ENCODE measurements around the gene ARX.

Gene ARX

DNA sequence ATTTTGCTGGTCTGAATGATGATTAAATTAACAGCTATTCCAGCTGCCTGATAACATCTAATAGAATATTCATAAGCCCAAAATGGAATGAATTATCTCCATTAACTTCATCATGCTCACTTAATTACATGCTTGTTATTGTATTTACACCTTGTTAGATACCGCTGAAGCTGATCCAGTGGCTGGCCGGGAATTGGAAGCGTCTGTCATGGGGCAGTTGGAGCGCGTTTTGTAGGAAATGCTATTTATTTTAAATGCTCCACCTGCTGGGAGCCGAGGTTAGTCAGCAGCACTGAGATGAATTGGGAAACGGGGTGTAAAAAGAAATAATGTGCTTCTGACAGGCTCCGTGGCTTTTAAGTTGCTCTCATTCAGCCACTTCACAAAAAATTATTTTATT, 25.2 kb downstream of the ARX start:
- no peaks in the 10 kb centered on the region for H3K4me1 ChIP-seq (ENCODE audit: control insufficient read depth in 1 of 2, insufficient read depth in 2 of 2, low read length in 2 of 2)
- H3K4me3 ChIP-seq (ENCODE audit: low read depth in 1 of 2, low read length in 2 of 2), result no peak overlapping the region
- no peaks in the 10 kb centered on the region for H3K27me3 ChIP-seq (ENCODE audit: low read depth, low read length)
- H3K36me3 ChIP-seq (ENCODE audit: control insufficient read depth in 1 of 2, insufficient read depth in 2 of 2, low read length in 2 of 2), result no peaks in the 10 kb centered on the region
- no peaks in the 10 kb centered on the region for H3K9me3 ChIP-seq (ENCODE audit: control insufficient read depth in 1 of 2, low read length in 2 of 2)
- H3K27ac ChIP-seq (ENCODE audit: low read length), result no peak overlapping the region

DNA sequence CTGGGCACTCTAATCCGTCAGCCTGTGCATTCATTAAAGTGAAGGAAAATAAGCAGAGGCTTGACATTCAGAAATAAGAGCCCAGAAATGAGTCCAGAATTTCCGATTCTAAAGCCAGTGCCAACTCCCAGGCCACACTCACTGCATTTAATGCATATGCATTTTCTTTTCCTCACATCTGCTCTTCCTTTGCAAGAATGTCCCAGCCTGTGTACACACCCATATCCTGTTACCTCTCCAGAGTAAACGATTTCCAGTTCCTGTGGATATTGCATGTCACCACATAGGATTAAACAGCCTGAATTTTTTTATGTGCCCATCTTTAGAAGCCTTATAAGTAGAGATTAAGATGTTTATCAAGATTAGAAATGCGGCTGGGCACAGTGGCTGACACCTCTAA, 27.5 kb downstream of the ARX start:
- H3K27me3 ChIP-seq (ENCODE audit: low read depth, low read length), result no peaks in the 10 kb centered on the region
- no peak overlapping the region for H3K27ac ChIP-seq (ENCODE audit: low read length)
- H3K4me3 ChIP-seq (ENCODE audit: low read depth in 1 of 2, low read length in 2 of 2), result no peak overlapping the region
- no peaks in the 10 kb centered on the region for H3K9me3 ChIP-seq (ENCODE audit: control insufficient read depth in 1 of 2, low read length in 2 of 2)
- no peaks in the 10 kb centered on the region for H3K36me3 ChIP-seq (ENCODE audit: control insufficient read depth in 1 of 2, insufficient read depth in 2 of 2, low read length in 2 of 2)
- H3K4me1 ChIP-seq (ENCODE audit: control insufficient read depth in 1 of 2, insufficient read depth in 2 of 2, low read length in 2 of 2), result no peaks in the 10 kb centered on the region

GRCh38 chrX:24987731-24988130, 28.0 kb downstream of the ARX start:
- no peak overlapping the region for H3K27ac ChIP-seq (ENCODE audit: low read length)
- no peak overlapping the region for H3K4me3 ChIP-seq (ENCODE audit: low read depth in 1 of 2, low read length in 2 of 2)
- H3K27me3 ChIP-seq (ENCODE audit: low read depth, low read length), result no peaks in the 10 kb centered on the region
- H3K9me3 ChIP-seq (ENCODE audit: control insufficient read depth in 1 of 2, low read length in 2 of 2), result no peaks in the 10 kb centered on the region
- H3K4me1 ChIP-seq (ENCODE audit: control insufficient read depth in 1 of 2, insufficient read depth in 2 of 2, low read length in 2 of 2), result no peaks in the 10 kb centered on the region
- no peaks in the 10 kb centered on the region for H3K36me3 ChIP-seq (ENCODE audit: control insufficient read depth in 1 of 2, insufficient read depth in 2 of 2, low read length in 2 of 2)

GRCh38 chrX:24985120-24985519, 30.6 kb downstream of the ARX start:
- Histone ChIP-seq H3K4me1 (ENCODE audit: control insufficient read depth in 1 of 2, insufficient read depth in 2 of 2, low read length in 2 of 2) (no peaks in the 10 kb centered on the region), H3K4me3 (ENCODE audit: low read depth in 1 of 2, low read length in 2 of 2) (no peak overlapping the region), H3K36me3 (ENCODE audit: control insufficient read depth in 1 of 2, insufficient read depth in 2 of 2, low read length in 2 of 2) (no peaks in the 10 kb centered on the region), H3K27me3 (ENCODE audit: low read depth, low read length) (no peaks in the 10 kb centered on the region), H3K9me3 (ENCODE audit: control insufficient read depth in 1 of 2, low read length in 2 of 2) (no peaks in the 10 kb centered on the region), H3K27ac (ENCODE audit: low read length) (no peak overlapping the region)

DNA sequence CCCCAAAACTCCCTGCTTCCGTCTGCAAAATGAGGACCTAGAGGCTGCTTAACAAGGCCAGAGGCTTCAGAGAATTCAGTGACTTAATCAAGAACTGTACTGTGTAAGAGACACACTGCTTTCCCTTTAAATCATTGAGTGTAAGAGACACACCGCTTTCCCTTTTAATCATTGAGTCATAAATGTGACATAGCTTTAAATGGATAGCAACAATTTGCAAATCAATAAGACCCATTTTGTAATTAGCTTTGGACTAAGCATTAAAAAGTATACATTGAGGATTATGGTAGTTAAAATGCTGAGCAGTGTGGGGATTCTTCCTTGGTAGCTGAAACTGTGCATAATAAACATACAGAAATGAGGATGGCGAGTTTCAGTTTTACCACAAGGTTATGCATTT, 31.8 kb downstream of the ARX start:
- Histone ChIP-seq H3K27ac (ENCODE audit: low read length) (no peak overlapping the region), H3K4me3 (ENCODE audit: low read depth in 1 of 2, low read length in 2 of 2) (no peak overlapping the region), H3K9me3 (ENCODE audit: control insufficient read depth in 1 of 2, low read length in 2 of 2) (no peaks in the 10 kb centered on the region), H3K4me1 (ENCODE audit: control insufficient read depth in 1 of 2, insufficient read depth in 2 of 2, low read length in 2 of 2) (no peaks in the 10 kb centered on the region), H3K36me3 (ENCODE audit: control insufficient read depth in 1 of 2, insufficient read depth in 2 of 2, low read length in 2 of 2) (no peaks in the 10 kb centered on the region), H3K27me3 (ENCODE audit: low read depth, low read length) (no peaks in the 10 kb centered on the region)

DNA sequence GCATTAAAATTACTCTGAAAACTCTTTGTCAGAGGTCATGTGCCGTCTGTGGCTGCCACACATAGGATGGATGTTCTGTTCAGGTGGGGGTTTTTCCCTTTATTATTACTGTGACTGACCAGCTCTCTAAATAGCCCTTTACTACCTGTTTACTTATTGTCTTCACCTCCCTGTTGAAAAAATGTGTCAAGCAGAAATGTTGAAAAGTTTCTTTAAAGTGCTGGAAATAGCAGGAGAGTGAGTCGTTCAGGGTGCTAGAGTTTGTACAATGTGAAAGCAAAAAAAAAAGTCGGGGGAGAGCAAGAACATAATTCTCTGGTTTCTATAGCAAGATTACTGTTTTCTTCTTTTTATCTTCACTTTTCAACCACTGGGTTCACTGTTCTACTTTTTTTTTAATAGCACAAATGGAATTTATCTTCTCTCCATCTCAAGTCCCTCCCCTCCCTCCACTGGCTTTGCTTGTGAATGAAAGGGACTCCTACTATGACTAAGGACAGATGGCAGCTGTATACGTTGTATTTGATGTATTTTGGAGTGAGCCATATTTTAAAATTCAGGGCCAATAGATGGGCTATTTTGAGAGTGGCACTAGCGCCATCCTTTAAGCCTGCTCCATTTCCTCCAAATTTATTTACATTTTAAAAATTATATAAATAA, 33.3 kb downstream of the ARX start:
- Histone ChIP-seq H3K27ac (ENCODE audit: low read length) (no peak overlapping the region), H3K36me3 (ENCODE audit: control insufficient read depth in 1 of 2, insufficient read depth in 2 of 2, low read length in 2 of 2) (no peaks in the 10 kb centered on the region), H3K9me3 (ENCODE audit: control insufficient read depth in 1 of 2, low read length in 2 of 2) (no peaks in the 10 kb centered on the region), H3K27me3 (ENCODE audit: low read depth, low read length) (no peaks in the 10 kb centered on the region), H3K4me3 (ENCODE audit: low read depth in 1 of 2, low read length in 2 of 2) (no peak overlapping the region), H3K4me1 (ENCODE audit: control insufficient read depth in 1 of 2, insufficient read depth in 2 of 2, low read length in 2 of 2) (no peaks in the 10 kb centered on the region)

GRCh38 chrX:24981030-24981429, 34.7 kb downstream of the ARX start:
- no peaks in the 10 kb centered on the region for H3K27me3 ChIP-seq (ENCODE audit: low read depth, low read length)

GRCh38 chrX:24979081-24979480, 36.7 kb downstream of the ARX start:
- no peaks in the 10 kb centered on the region for H3K36me3 ChIP-seq (ENCODE audit: control insufficient read depth in 1 of 2, insufficient read depth in 2 of 2, low read length in 2 of 2)
- H3K4me1 ChIP-seq (ENCODE audit: control insufficient read depth in 1 of 2, insufficient read depth in 2 of 2, low read length in 2 of 2), result no peaks in the 10 kb centered on the region
- no peaks in the 10 kb centered on the region for H3K27me3 ChIP-seq (ENCODE audit: low read depth, low read length)
- H3K4me3 ChIP-seq (ENCODE audit: low read depth in 1 of 2, low read length in 2 of 2), result no peak overlapping the region
- H3K9me3 ChIP-seq (ENCODE audit: control insufficient read depth in 1 of 2, low read length in 2 of 2), result no peaks in the 10 kb centered on the region
- no peak overlapping the region for H3K27ac ChIP-seq (ENCODE audit: low read length)

More at GRCh38 chrX:24981030-24981429, 34.7 kb downstream of the ARX start:
- Histone ChIP-seq H3K27ac (ENCODE audit: low read length) (no peak overlapping the region), H3K4me1 (ENCODE audit: control insufficient read depth in 1 of 2, insufficient read depth in 2 of 2, low read length in 2 of 2) (no peaks in the 10 kb centered on the region), H3K4me3 (ENCODE audit: low read depth in 1 of 2, low read length in 2 of 2) (no peak overlapping the region), H3K9me3 (ENCODE audit: control insufficient read depth in 1 of 2, low read length in 2 of 2) (no peaks in the 10 kb centered on the region), H3K36me3 (ENCODE audit: control insufficient read depth in 1 of 2, insufficient read depth in 2 of 2, low read length in 2 of 2) (no peaks in the 10 kb centered on the region)

- Histone ChIP-seq H3K9me3 (ENCODE audit: control insufficient read depth in 1 of 2, low read length in 2 of 2) (no peaks in the 10 kb centered on the region), H3K4me3 (ENCODE audit: low read depth in 1 of 2, low read length in 2 of 2) (no peak overlapping the region), H3K4me1 (ENCODE audit: control insufficient read depth in 1 of 2, insufficient read depth in 2 of 2, low read length in 2 of 2) (no peaks in the 10 kb centered on the region), H3K27ac (ENCODE audit: low read length) (no peak overlapping the region), H3K36me3 (ENCODE audit: control insufficient read depth in 1 of 2, insufficient read depth in 2 of 2, low read length in 2 of 2) (no peaks in the 10 kb centered on the region), H3K27me3 (ENCODE audit: low read depth, low read length) (no peaks in the 10 kb centered on the region)
Observed at GRCh38 chrX:24969812-24970211, 46.0 kb downstream of the ARX start.

DNA sequence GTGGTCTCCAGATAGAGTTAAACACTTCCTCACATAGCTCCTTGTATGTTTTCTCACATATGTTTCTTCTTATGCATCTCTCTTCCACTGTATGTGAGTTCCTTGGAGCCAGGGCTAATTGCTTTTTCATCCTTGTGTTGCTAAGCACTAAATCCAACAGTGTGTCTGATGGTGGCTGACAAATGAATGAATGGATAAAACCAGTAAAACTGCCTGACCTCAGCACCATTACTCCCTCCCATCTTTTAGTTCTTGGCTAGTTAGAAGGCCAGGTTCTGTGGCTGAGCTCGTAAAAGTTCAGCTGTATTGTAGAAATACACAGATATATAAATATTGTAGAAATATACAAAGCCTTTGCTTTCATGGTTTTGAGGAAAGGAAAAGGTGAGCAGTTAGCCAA, 50.4 kb downstream of the ARX start:
- Histone ChIP-seq H3K27ac (ENCODE audit: low read length) (no peak overlapping the region), H3K4me1 (ENCODE audit: control insufficient read depth in 1 of 2, insufficient read depth in 2 of 2, low read length in 2 of 2) (no peaks in the 10 kb centered on the region), H3K36me3 (ENCODE audit: control insufficient read depth in 1 of 2, insufficient read depth in 2 of 2, low read length in 2 of 2) (no peaks in the 10 kb centered on the region), H3K4me3 (ENCODE audit: low read depth in 1 of 2, low read length in 2 of 2) (no peak overlapping the region), H3K27me3 (ENCODE audit: low read depth, low read length) (no peaks in the 10 kb centered on the region), H3K9me3 (ENCODE audit: control insufficient read depth in 1 of 2, low read length in 2 of 2) (no peaks in the 10 kb centered on the region)

GRCh38 chrX:24963823-24964222, 51.9 kb downstream of the ARX start:
- H3K9me3 ChIP-seq (ENCODE audit: control insufficient read depth in 1 of 2, low read length in 2 of 2), result no peaks in the 10 kb centered on the region
- no peak overlapping the region for H3K4me3 ChIP-seq (ENCODE audit: low read depth in 1 of 2, low read length in 2 of 2)
- H3K36me3 ChIP-seq (ENCODE audit: control insufficient read depth in 1 of 2, insufficient read depth in 2 of 2, low read length in 2 of 2), result no peaks in the 10 kb centered on the region
- H3K27ac ChIP-seq (ENCODE audit: low read length), result no peak overlapping the region
- H3K27me3 ChIP-seq (ENCODE audit: low read depth, low read length), result no peaks in the 10 kb centered on the region
- H3K4me1 ChIP-seq (ENCODE audit: control insufficient read depth in 1 of 2, insufficient read depth in 2 of 2, low read length in 2 of 2), result no peaks in the 10 kb centered on the region

DNA sequence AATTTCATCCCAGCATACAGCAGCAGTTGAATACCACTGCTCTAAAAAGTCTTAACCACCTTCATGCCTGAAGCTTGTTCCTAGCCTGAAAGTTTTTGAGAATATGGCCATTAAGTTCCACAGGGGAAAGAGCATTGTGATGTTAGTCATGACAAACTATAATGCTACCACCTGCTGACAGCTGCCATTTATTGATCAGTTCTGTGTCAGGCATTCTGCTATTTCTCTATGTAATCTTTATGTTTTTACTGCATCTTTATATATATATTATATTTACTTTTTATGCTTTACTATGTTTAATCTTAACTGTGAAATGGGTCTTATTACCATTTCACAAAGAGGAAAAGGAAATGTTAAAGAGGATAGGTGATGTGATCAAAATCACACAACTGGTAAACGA, 54.0 kb downstream of the ARX start:
- no peak overlapping the region for H3K27ac ChIP-seq (ENCODE audit: low read length)
- no peak overlapping the region for H3K4me3 ChIP-seq (ENCODE audit: low read depth in 1 of 2, low read length in 2 of 2)
- no peaks in the 10 kb centered on the region for H3K9me3 ChIP-seq (ENCODE audit: control insufficient read depth in 1 of 2, low read length in 2 of 2)
- no peaks in the 10 kb centered on the region for H3K27me3 ChIP-seq (ENCODE audit: low read depth, low read length)
- no peaks in the 10 kb centered on the region for H3K36me3 ChIP-seq (ENCODE audit: control insufficient read depth in 1 of 2, insufficient read depth in 2 of 2, low read length in 2 of 2)
- no peaks in the 10 kb centered on the region for H3K4me1 ChIP-seq (ENCODE audit: control insufficient read depth in 1 of 2, insufficient read depth in 2 of 2, low read length in 2 of 2)

Data from muscle layer of duodenum (tissue), 2 donors.